Stimulated activated effector memory CD8-positive, alpha-beta T cell treated with anti-CD3 and anti-CD28 coated beads, Interleukin-12 subunit alpha, Interleukin-12 subunit beta, amount 100 ng/mL, for 72 hours (primary cell): ENCODE measurements around the gene NAXD.
"Not testable (repeated sequence)": the region's sequence is repeated elsewhere in the genome, so short reads cannot be mapped to it uniquely, and the experiment has no call there.

Experiments
- ATAC-seq: fragments of 150-1000 bp; cut with Tn5 transposase; 2 replicates; pipeline ENCODE4 v1.10.0; 2021
- DNase-seq, 2 donors: peaks; one replicate each; pipeline ENCODE4 v3.0.0; 2021 to 2022; ENCODE audit warnings: low spot score in 2 of 2
- H3K27ac Mint-ChIP-seq: one replicate; pipeline ENCODE4 v1.8.0; 2022; ENCODE audit warnings: mild to moderate bottlenecking, mixed read lengths
- H3K36me3 Mint-ChIP-seq: one replicate; pipeline ENCODE4 v1.8.0; 2022; ENCODE audit warnings: mild to moderate bottlenecking, mixed read lengths
- H3K4me1 Mint-ChIP-seq: one replicate; pipeline ENCODE4 v1.8.0; 2022; ENCODE audit warnings: mixed read lengths
- H3K4me3 Mint-ChIP-seq: one replicate; pipeline ENCODE4 v1.8.0; 2022; ENCODE audit warnings: mild to moderate bottlenecking, mixed read lengths
- H3K9me3 Mint-ChIP-seq: one replicate; pipeline ENCODE4 v1.8.0; 2022; ENCODE audit warnings: mixed read lengths

NAXD gene

DNA sequence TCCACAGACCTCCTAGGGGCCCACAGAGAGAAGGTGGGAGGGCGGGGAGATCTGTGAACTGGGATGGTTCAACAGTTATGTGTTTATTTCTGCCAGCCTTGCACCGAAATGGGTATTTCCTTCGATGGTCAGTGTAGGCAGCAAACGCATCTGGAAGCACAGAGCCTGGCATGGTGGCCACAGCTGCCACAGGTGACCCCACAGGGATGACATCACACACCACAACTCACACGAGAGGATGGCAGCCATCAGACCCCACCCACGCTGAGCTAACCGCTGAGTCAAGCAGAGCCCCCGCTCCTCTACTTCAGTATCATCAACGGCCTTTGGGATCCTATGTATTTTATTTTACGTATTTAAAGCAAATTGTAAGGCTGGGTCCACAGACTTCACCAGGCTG is 37.4 kb downstream of the NAXD start:
- no peak for ATAC-seq
- Mint-ChIP-seq H3K27ac (no peak overlapping the region), H3K4me1 (peaks cover 14% of the 10 kb centered on the region), H3K36me3 (peaks cover 50% of the 10 kb centered on the region), H3K9me3 (peaks cover under 1% of the 10 kb centered on the region), H3K4me3 (no peak overlapping the region)
- no peak for DNase-seq

DNA sequence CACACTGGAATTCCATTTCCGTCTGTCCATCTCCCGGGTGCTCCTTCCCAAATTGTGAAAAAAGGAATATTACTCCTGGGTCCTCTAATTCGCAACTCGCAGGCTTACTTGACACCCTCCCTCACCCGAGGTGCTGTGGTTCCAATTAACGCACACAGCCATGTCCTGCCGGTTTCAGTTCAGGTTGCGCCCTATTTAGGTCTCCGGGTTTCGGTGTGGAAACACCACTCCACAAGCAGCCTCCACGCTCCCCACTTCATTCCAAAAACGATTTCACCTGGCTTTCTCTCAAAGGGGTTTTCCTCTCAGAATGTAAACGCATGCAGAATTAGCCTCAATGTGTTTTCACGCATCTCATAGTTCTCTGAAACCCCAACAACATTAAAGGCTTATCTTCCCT is 37.9 kb downstream of the NAXD start:
- Mint-ChIP-seq H3K36me3 (peaks cover 50% of the 10 kb centered on the region), H3K9me3 (peaks cover 3% of the 10 kb centered on the region), H3K27ac (no peak overlapping the region), H3K4me1 (peaks cover 19% of the 10 kb centered on the region), H3K4me3 (no peak overlapping the region)
- DNase-seq = no peak
- ATAC-seq = no peak

DNA sequence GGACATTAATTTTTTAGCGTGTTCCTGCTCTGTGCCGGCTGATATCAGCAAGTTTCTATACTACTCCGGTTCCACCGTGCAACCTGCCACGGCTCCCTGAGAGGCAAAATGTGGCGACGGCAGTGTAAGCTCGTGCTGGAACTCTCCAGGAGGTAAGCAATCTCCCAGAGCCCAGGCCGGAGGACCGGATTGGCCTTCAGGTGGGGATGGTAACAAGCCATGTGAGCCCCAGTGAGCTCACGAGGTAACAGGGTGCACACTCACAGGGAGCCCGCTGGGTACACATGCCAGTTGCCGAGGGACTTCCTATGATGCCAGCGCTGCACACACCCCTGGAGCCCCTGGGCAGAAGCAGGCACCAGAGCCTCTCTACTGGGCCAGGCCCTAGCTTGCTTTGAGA is 38.5 kb downstream of the NAXD start:
- DNase-seq (no peak), ATAC-seq (no peak)
- H3K36me3 Mint-ChIP-seq = peaks cover 44% of the 10 kb centered on the region
- peak overlapping the region; percentile 54 for H3K27ac Mint-ChIP-seq
- peaks cover 25% of the 10 kb centered on the region for H3K4me1 Mint-ChIP-seq
- peaks cover 3% of the 10 kb centered on the region for H3K9me3 Mint-ChIP-seq
- H3K4me3 Mint-ChIP-seq = no peak overlapping the region

DNA sequence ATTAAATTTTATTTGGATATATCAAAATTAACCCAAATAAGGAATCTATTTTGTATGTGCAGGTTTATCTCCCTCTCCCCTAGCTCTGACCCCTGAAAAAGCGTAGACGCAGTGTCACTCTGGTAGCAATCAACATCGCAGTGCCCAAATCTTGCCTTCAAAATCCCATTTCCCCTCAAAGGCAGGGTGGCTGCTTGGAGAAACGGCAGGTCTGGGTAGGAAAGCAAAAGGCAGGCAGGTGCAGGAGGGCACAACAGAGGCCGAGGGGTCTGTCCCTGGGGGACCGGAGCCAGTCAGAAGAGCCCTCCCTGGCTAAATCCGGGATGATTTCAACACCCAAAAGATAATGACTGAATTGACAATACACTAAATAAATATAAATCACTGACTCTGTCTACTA is 41.9 kb downstream of the NAXD start:
- Mint-ChIP-seq H3K9me3 (peaks cover 3% of the 10 kb centered on the region), H3K4me1 (peaks cover 28% of the 10 kb centered on the region), H3K36me3 (peaks cover 41% of the 10 kb centered on the region), H3K4me3 (no peak overlapping the region), H3K27ac (no peak overlapping the region)
- DNase-seq = no peak
- no peak for ATAC-seq

DNA sequence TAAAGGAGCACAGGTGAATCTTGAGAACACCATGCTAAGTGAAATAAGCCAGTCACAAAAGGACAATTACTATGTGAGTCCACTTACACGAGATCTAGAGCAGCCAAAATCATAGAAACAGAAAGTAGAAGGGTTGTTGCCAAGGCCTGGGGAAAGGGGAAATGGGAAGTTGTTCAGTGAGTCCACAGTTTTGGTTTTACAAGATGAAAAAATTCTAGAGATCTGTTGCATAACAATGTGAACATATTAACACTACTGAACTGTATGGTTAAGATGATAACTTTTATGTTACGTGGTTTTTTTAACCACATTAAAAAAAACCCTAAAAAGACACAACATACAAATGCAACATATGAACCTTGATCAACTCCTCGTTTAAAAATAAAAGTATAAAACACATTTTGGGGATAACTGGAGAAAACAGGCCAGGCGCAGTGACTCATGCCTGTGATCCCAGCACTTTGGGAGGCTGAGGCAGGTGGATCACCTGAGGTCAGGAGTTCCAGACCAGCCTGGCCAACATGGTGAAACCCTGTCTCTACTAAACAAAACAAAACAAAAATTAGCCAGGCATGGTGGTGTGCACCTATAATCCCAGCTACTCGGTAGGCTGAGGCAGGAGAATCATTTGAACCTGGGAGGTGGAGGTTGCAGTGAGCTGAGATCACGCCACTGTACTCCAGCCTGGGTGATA is 43.0 kb downstream of the NAXD start:
- not testable (repeated sequence) for H3K9me3 Mint-ChIP-seq, H3K4me3 Mint-ChIP-seq, DNase-seq
- ATAC-seq = peak; percentile 50
- peaks cover 32% of the 10 kb centered on the region for H3K4me1 Mint-ChIP-seq
- H3K36me3 Mint-ChIP-seq = peaks cover 53% of the 10 kb centered on the region
- peak overlapping the region; percentile 5 for H3K27ac Mint-ChIP-seq

DNA sequence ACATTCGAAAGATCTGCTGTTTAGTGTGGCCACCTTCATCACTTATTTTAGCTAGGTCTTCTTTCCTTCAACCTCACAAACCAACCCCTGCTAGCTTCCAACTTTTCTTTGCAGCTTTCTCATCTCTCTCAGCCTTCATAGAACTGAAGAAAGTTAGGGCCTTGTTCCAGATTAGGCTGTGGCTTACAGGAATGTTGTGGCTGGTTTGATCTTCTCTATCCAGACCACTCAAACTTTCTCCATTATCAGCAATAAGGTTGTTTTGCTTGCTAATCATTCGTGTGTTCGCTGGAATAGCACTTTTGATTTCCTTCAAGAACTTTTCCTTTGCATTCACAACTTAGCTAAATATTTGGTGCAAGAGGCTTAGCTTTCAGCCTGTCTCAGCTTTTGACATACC is 45.9 kb downstream of the NAXD start:
- Mint-ChIP-seq H3K9me3 (peaks cover 3% of the 10 kb centered on the region), H3K4me1 (peaks cover 27% of the 10 kb centered on the region), H3K27ac (no peak overlapping the region), H3K36me3 (peaks cover 61% of the 10 kb centered on the region), H3K4me3 (no peak overlapping the region)
- no peak for DNase-seq
- no peak for ATAC-seq

DNA sequence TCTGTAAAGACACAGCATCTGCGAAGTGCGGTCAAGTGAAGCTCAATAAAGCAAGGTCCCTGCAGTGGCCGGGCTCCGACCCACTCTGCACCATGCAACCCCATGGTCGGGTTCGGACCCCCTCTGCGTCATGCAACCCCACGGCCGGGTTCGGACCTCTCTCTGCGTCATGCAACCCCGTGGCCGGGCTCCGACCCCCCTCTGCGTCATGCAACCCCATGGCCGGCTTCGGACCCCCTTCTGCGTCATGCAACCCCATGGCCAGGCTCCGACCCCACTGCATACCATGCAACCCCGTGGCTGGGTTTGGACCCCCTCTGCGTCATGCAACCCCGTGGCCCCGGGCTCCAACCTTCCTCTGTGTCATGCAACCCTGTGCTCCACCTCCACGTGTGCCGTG is 46.7 kb downstream of the NAXD start:
- H3K27ac Mint-ChIP-seq = peak overlapping the region; percentile 34
- peaks cover 25% of the 10 kb centered on the region for H3K4me1 Mint-ChIP-seq
- H3K4me3 Mint-ChIP-seq = no peak overlapping the region
- H3K36me3 Mint-ChIP-seq = peaks cover 69% of the 10 kb centered on the region
- no peak for DNase-seq
- H3K9me3 Mint-ChIP-seq = peaks cover 3% of the 10 kb centered on the region
- ATAC-seq = no peak

DNA sequence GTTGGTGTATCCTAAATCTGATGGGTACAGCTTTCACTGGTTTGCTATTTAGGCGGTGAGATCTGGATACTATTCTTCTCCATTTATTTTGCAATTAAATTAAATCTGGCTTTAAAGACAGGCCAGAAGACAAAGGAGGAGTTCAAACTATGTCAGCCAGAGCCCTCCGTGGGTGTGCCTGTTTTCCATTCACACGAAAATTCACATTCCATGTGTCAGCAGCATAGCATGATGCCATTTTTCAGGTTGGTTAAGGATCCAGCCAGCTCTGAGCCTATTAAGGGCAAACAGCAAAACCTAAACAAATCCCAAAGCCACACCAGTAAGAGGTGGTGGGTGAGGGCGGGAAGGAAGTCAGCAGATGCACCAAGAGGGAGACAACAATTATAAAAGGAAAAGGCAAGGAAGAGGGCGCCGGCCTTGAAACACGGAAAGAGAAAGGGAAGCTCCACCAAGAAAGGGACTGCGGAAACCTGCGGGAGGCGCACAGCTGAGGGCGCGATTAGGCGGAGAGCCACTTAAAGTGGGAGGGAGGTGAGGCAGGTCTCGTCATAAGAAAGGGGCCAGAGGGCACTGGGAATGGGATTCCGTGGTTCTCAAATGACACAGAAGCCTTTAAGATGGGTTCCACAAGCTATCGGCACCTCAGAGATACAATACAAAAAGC is 47.6 kb downstream of the NAXD start:
- DNase-seq (no peak), ATAC-seq (no peak)
- peaks cover 2% of the 10 kb centered on the region for H3K9me3 Mint-ChIP-seq
- peaks cover 22% of the 10 kb centered on the region for H3K4me1 Mint-ChIP-seq
- peaks cover 78% of the 10 kb centered on the region for H3K36me3 Mint-ChIP-seq
- H3K27ac Mint-ChIP-seq = peak overlapping the region; percentile 34
- no peak overlapping the region for H3K4me3 Mint-ChIP-seq

DNA sequence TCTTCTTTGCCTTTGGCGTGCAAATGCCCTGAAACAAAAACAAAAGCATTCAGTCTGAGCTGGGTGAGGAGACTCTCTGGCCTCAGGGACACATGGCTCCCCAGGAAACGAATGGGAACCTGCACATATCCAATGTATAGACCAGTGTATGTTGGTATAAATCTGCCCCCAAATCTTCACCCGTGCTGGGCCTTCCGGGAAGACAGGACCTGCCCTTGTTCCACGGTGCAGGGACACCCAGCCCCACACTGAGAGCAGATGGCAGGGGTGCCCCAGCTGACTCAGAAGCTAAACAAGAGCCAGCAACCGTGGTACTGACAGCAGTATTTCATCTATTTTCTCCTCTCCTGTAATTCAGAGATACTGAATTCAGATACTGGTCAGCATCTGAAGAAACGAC is 48.1 kb downstream of the NAXD start:
- ATAC-seq (no peak), DNase-seq (no peak)
- H3K9me3 Mint-ChIP-seq = no peaks in the 10 kb centered on the region
- peaks cover 82% of the 10 kb centered on the region for H3K36me3 Mint-ChIP-seq
- H3K4me1 Mint-ChIP-seq = peaks cover 16% of the 10 kb centered on the region
- peak overlapping the region; percentile 34 for H3K27ac Mint-ChIP-seq
- no peak overlapping the region for H3K4me3 Mint-ChIP-seq

DNA sequence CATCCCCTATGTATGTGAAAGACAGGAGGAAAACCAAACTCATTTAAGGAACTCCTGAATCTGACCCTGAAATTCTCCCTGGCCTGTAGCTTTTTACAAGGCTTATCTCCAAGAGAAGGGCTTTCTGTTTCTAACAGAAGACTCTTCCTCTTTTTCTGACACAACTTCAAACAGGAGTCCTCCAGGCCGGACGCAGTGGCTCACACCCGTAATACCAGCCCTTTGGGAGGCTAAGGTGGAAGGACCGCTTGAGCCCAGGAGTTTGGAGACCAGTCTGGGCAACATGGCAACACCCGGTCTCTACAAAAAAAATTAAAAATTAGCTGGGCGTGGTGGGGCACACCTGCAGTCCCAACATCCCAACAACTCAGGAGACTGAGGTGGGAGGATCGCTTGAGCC is 48.7 kb downstream of the NAXD start:
- no peak for ATAC-seq
- H3K27ac Mint-ChIP-seq = no peak overlapping the region
- no peak overlapping the region for H3K4me3 Mint-ChIP-seq
- no peaks in the 10 kb centered on the region for H3K9me3 Mint-ChIP-seq
- peaks cover 88% of the 10 kb centered on the region for H3K36me3 Mint-ChIP-seq
- H3K4me1 Mint-ChIP-seq = peaks cover 10% of the 10 kb centered on the region
- no peak for DNase-seq

DNA sequence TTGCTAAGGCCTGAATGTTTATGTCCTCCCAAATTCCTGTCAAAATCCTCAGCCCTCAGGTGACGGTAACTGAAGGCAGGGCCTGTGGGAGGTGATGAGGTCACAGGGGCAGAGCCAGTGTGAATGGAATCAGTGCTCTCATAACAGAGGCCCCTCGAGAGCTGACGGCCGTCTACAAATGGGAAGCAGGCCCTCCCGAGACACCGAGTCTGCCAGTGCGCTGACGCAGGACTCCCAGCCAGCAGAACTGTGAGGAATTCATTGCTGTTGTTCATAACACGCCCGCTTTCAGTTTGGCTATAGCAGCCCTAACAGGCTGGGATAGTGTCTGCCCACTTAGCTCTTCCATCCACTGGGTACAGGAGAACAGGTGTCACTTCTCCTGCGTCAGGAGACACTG is 49.3 kb downstream of the NAXD start:
- H3K9me3 Mint-ChIP-seq = no peaks in the 10 kb centered on the region
- no peak overlapping the region for H3K4me3 Mint-ChIP-seq
- H3K4me1 Mint-ChIP-seq = peaks cover 5% of the 10 kb centered on the region
- peaks cover 94% of the 10 kb centered on the region for H3K36me3 Mint-ChIP-seq
- peak overlapping the region; percentile 20 for H3K27ac Mint-ChIP-seq
- no peak for ATAC-seq
- no peak for DNase-seq

DNA sequence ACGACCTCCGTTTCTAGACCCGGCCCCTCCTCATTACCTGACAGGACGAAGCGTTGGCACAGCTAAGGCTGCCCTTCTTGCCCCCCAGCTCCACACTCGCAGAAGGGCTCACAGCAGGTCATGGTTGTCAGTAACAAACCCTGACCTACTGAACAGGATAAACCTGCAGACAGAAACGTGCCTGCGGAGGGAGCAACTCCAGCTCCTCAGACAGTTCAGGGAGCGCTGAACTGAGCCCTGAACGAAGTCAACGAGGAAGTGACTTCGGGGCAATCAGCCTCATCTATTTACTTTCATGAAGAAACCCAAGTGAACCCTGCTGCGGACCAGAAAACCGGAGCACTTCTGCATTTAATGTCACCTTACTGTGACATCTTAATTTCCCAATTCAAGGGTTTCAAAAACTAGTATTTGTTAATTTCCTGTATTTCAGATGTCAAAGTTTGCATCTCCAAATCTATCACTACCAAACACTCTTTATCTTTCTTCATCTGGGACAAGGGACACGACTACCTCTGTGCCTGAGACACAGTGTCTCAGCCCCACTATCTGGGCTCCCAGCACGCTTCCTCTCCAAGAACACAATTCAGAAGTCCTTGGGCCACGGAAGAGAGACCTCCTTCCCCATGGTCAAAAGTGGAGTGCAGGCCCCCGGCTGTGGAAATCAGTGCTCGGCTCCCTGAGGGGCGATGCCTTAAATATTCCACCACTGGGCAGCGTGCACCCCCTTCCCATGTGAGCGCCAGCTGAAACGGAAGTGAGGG is 50.3 kb downstream of the NAXD start:
- Mint-ChIP-seq H3K9me3 (no peaks in the 10 kb centered on the region), H3K27ac (no peak overlapping the region), H3K4me1 (peaks cover 7% of the 10 kb centered on the region), H3K36me3 (peaks cover 95% of the 10 kb centered on the region), H3K4me3 (no peak overlapping the region)
- ATAC-seq (no peak), DNase-seq (no peak)

DNA sequence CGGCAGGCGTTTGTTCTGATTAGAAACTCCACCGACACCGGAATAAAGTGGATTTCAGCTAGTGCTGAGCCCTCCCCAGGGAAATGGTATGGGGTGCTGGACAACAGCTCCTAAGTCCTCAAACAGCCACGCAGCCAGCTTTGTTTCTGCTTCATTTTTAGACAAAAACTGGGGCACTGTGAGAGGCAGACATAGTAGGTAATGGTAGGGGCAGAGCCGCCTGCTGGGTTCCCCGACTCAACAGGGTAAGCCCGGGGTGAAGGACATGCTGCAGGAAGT is 50.8 kb downstream of the NAXD start:
- DNase-seq = no peak
- Mint-ChIP-seq H3K27ac (no peak overlapping the region), H3K9me3 (no peaks in the 10 kb centered on the region), H3K36me3 (peaks cover 96% of the 10 kb centered on the region), H3K4me3 (no peak overlapping the region), H3K4me1 (peaks cover 12% of the 10 kb centered on the region)
- ATAC-seq = no peak

DNA sequence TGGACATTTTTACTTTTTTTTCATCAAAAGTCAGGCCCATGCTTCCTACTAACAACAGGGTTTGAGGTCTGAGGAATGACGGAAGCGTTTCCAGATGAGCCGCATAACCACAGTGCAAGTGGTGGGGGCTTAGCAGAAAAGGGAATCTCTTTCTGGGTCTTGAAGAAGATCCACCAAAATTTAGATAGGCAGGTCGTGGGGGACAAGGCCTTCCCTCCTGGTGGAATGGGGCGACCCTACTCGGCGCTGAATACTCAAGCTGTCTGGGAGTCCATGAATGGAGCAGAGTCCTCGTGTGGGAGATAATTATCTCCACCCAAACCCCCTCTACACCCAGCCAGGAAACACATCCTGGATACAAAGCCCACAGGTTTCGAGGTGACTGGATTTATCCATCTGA is 53.7 kb downstream of the NAXD start:
- DNase-seq (no peak), ATAC-seq (no peak)
- Mint-ChIP-seq H3K27ac (no peak overlapping the region), H3K36me3 (peaks cover 82% of the 10 kb centered on the region), H3K4me1 (peaks cover 19% of the 10 kb centered on the region), H3K9me3 (no peaks in the 10 kb centered on the region), H3K4me3 (no peak overlapping the region)

DNA sequence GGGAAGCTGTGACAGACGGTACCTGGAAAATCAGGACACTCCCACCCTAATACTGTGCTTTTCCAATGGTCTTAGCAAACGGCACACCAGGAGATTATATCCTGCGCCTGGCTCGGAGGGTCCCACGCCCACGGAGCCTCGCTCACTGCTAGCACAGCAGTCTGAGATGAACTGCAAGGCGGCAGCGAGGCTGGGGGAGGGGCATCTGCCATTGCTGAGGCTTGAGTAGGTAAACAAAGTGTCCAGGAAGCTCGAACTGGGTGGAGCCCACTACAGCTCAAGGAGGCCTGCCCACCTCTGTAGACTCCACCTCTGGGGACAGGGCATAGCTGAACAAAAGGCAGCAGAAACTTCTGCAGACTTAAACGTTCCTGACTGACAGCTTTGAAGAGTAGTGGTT is 54.5 kb downstream of the NAXD start:
- Mint-ChIP-seq H3K36me3 (peaks cover 85% of the 10 kb centered on the region), H3K4me1 (peaks cover 19% of the 10 kb centered on the region)
- not testable (repeated sequence) for H3K9me3 Mint-ChIP-seq, H3K27ac Mint-ChIP-seq, ATAC-seq, H3K4me3 Mint-ChIP-seq, DNase-seq
